ENCODE data around the gene VSIG1.

- TF ChIP-seq CTCF (IDR thresholded peaks at IDR 0.05; ENCODE audit: low read depth, low read length, missing input control) (no peak), REST (IDR thresholded peaks at IDR 0.05) (no peak), JUND (IDR thresholded peaks at IDR 0.05) (no peak)
These were observed 43.6 kb downstream of the VSIG1 start for GRCh38 chrX:108088511-108088910.

Data from liver (tissue), 3 donors.